ENCODE data around the gene LNPK. TPM values are rescaled to one million over a fixed set of nuclear protein-coding genes. Genes with fewer than 3 reads are reported as not detected.

LNPK gene
- total and polyA plus RNA-seq, 9 of the 15 experiments (the other 6 are each of a cell fraction or from before 2014, with no cell fraction given) = 6.4 to 40.4 (median 21.3) TPM

DNA sequence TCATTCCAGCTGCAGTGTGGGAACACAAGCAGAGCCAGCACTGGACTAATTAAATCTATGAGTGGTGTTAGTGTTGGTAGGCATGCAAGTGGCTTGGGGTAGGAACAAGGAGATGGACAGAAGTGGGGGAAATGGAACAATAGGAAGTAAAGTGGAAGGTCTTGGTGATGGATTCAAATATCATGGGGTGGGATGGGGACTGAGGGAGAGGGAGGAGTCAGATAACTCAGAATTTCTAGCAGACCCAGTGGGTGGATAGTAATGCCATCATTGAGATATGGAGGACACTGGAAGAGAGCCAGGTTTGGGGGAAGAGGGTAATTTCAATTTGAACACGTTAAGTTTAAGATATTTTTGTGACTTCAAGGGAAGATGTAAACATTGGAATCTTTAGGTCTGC, 2.9 kb upstream of the LNPK start:
- 10% methylated on average over 1 of the region's 1 CpG for whole genome bisulfite sequencing (ENCODE audit: insufficient coverage, low coverage, missing lambda C conversion rate)
- Histone ChIP-seq H3K9me1 (ENCODE audit: control insufficient read depth, insufficient read depth, low read length) (no peaks in the 10 kb centered on the region), H3K27ac (ENCODE audit: extremely low read depth, low read depth, low read length) (peak overlapping the region; percentile 36; the same call in 1 of the 3 replicates), H3K9ac (ENCODE audit: insufficient read depth in 1 of 2, low read depth in 2 of 2, low read length in 2 of 2) (peak overlapping the region; percentile 38 to 82; a peak in 2 of 4 replicates), H3K4me3 (no peak overlapping the region), H3K36me3 (ENCODE audit: control insufficient read depth, insufficient read depth, low read length) (no peaks in the 10 kb centered on the region), H4K20me1 (replicated peaks; ENCODE audit: control insufficient read depth, insufficient read depth, low read length) (no peaks in the 10 kb centered on the region), H3K9me3 (replicated peaks; ENCODE audit: control insufficient read depth, insufficient read depth, low read depth, low read length) (no peaks in the 10 kb centered on the region), H3K27me3 (ENCODE audit: control insufficient read depth in 2 of 2, insufficient read depth in 2 of 2, low read length in 2 of 2) (no peaks in the 10 kb centered on the region), H3K79me2 (ENCODE audit: control insufficient read depth, insufficient read depth, low read length) (peaks cover 28% of the 10 kb centered on the region), H3K4me2 (ENCODE audit: insufficient read depth, low read length) (peak overlapping the region; percentile 60), H3K4me1 (replicated peaks in 1 of 2; ENCODE audit: control insufficient read depth in 2 of 2, insufficient read depth in 2 of 2, low read length in 2 of 2) (peaks cover 19 to 37% of the 10 kb centered on the region in 2 experiments; a peak in 4 of 5 replicates), H2AFZ (ENCODE audit: low read depth, low read length) (peak overlapping the region; percentile 78)
- DNase-seq (ENCODE audit: extremely low read depth in 1 of 4, low spot score in 3 of 4) = peak in 3 of 4 experiments; percentile 13 to 74 (median 68)
- intact Hi-C loops (cut with micrococcal nuclease) = loop anchor here (2.0 to 5.0 kb wide), 2 partner anchors 14 to 838 kb away; partner anchors contain the start of gene ATF2
- ATAC-seq = no peak
- in situ Hi-C loops (cut with MboI) = no loop called here
- POLR2A ChIA-PET = interaction anchor here (0.5 kb wide), 1 partner anchor 1076 kb away, joined by 4 read pairs; no protein-coding TSS in a partner anchor
- no peak for FAIRE-seq
- no TSS peak for BruUV-seq (replicated peaks)
- CTCF ChIA-PET (ENCODE audit: low intra/inter-chr PET ratio) = no interaction called here
- no peak for TF ChIP-seq KHSRP (IDR thresholded peaks at IDR 0.05)
- TF ChIP-seq DPF2 (IDR thresholded peaks at IDR 0.05) = peak; percentile 59; the same call in 1 of the 2 replicates
- TF ChIP-seq, protein P1, sequence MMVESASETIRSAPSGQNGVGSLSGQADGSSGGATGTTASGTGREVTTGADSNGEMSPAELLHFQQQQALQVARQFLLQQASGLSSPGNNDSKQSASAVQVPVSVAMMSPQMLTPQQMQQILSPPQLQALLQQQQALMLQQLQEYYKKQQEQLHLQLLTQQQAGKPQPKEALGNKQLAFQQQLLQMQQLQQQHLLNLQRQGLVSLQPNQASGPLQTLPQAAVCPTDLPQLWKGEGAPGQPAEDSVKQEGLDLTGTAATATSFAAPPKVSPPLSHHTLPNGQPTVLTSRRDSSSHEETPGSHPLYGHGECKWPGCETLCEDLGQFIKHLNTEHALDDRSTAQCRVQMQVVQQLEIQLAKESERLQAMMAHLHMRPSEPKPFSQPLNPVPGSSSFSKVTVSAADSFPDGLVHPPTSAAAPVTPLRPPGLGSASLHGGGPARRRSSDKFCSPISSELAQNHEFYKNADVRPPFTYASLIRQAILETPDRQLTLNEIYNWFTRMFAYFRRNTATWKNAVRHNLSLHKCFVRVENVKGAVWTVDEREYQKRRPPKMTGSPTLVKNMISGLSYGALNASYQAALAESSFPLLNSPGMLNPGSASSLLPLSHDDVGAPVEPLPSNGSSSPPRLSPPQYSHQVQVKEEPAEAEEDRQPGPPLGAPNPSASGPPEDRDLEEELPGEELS (CRISPR knock-in tag; IDR thresholded peaks at IDR 0.05; ENCODE audit: borderline replicate concordance) = no peak
- TF ChIP-seq KLF13 (tag; IDR thresholded peaks at IDR 0.05; ENCODE audit: borderline replicate concordance, low read depth) = no peak
- no peak for TF ChIP-seq HDAC3 (IDR thresholded peaks at IDR 0.05; ENCODE audit: borderline replicate concordance, partially characterized antibody)
- no peak for TF ChIP-seq C11orf30 (IDR thresholded peaks at IDR 0.05; ENCODE audit: low read depth)
- TF ChIP-seq NFIC (IDR thresholded peaks at IDR 0.05) = peak; percentile 84
- TF ChIP-seq ZNF197 (CRISPR knock-in tag; IDR thresholded peaks at IDR 0.05; ENCODE audit: low read depth) = no peak
- peak; percentile 60; the same call in 1 of the 2 replicates for TF ChIP-seq OTX1 (CRISPR knock-in tag; IDR thresholded peaks at IDR 0.05)
- TF ChIP-seq ARID1B (IDR thresholded peaks at IDR 0.05) = peak; percentile 52
- TF ChIP-seq ADNP (tag; IDR thresholded peaks at IDR 0.05) = no peak
- no peak for TF ChIP-seq HIVEP1 (CRISPR knock-in tag; IDR thresholded peaks at IDR 0.05)
- TF ChIP-seq SMARCA4 (IDR thresholded peaks at IDR 0.05) = peak; percentile 39; the same call in 1 of the 2 replicates
- TF ChIP-seq SUPT5H (IDR thresholded peaks at IDR 0.05) = no peak
- no peak for TF ChIP-seq CHD1 (IDR thresholded peaks at IDR 0.05; ENCODE audit: low read length)
- no peak for TF ChIP-seq PHF8 (IDR thresholded peaks at IDR 0.05; ENCODE audit: borderline replicate concordance, low read length)
- no peak for TF ChIP-seq NFIX (CRISPR knock-in tag; IDR thresholded peaks at IDR 0.05; ENCODE audit: low read depth)
- TF ChIP-seq RFX7 (CRISPR knock-in tag; IDR thresholded peaks at IDR 0.05) = no peak
- TF ChIP-seq, protein P2, sequence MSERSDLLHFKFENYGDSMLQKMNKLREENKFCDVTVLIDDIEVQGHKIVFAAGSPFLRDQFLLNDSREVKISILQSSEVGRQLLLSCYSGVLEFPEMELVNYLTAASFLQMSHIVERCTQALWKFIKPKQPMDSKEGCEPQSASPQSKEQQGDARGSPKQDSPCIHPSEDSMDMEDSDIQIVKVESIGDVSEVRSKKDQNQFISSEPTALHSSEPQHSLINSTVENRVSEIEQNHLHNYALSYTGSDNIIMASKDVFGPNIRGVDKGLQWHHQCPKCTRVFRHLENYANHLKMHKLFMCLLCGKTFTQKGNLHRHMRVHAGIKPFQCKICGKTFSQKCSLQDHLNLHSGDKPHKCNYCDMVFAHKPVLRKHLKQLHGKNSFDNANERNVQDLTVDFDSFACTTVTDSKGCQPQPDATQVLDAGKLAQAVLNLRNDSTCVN (CRISPR knock-in tag; IDR thresholded peaks at IDR 0.05) = no peak
- TF ChIP-seq PHTF2 (CRISPR knock-in tag; IDR thresholded peaks at IDR 0.05) = no peak
- TF ChIP-seq ZNF778 (CRISPR knock-in tag; IDR thresholded peaks at IDR 0.05) = no peak
- TF ChIP-seq, protein P3, sequence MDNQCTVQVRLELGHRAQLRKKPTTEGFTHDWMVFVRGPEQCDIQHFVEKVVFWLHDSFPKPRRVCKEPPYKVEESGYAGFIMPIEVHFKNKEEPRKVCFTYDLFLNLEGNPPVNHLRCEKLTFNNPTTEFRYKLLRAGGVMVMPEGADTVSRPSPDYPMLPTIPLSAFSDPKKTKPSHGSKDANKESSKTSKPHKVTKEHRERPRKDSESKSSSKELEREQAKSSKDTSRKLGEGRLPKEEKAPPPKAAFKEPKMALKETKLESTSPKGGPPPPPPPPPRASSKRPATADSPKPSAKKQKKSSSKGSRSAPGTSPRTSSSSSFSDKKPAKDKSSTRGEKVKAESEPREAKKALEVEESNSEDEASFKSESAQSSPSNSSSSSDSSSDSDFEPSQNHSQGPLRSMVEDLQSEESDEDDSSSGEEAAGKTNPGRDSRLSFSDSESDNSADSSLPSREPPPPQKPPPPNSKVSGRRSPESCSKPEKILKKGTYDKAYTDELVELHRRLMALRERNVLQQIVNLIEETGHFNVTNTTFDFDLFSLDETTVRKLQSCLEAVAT (IDR thresholded peaks at IDR 0.05) = 0 out of 4 replicates have a peak, but pooled peaks of 1 of the 2 experiments have one; percentile 8

All from K562 (cell line).